Hindlimb muscle (tissue), 1 donor: Measurements from ENCODE around the gene NAALADL2. TPM values are rescaled to one million over a fixed set of nuclear protein-coding genes. Genes with fewer than 3 reads are reported as not detected.
"Not testable (repeated sequence)": the region's sequence is repeated elsewhere in the genome, so short reads cannot be mapped to it uniquely, and the experiment has no call there.

Experiments used
- DNase-seq: peaks from one replicate; pipeline ENCODE4 v3.0.0-alpha.2; 2013
- polyA plus RNA-seq: library from polyadenylated mRNA; unstranded; fragments of 120-200 nt; gene quantifications from one replicate; pipeline ENCODE4 v1.2.1, GENCODE V29; 2013; ENCODE audit not compliant: insufficient read length

NAALADL2 gene
- polyA plus RNA-seq, 1 donor = 5.5 TPM

GRCh38 chr3:175326041-175326440, 466.9 kb downstream of the NAALADL2 start:
- no peak for DNase-seq

GRCh38 chr3:175329373-175329772, 470.2 kb downstream of the NAALADL2 start:
- no peak for DNase-seq

- no peak for DNase-seq
Measured at GRCh38 chr3:175335229-175335628, 476.1 kb downstream of the NAALADL2 start.

GRCh38 chr3:175336406-175337133, 477.4 kb downstream of the NAALADL2 start:
- DNase-seq = no peak

- no peak for DNase-seq
Measured at GRCh38 chr3:175337631-175338030, 478.5 kb downstream of the NAALADL2 start.

- DNase-seq = no peak
Measured at GRCh38 chr3:175338775-175339535, 479.8 kb downstream of the NAALADL2 start.

- DNase-seq = no peak
Measured at GRCh38 chr3:175340338-175341015, 481.3 kb downstream of the NAALADL2 start.

GRCh38 chr3:175342196-175342595, 483.1 kb downstream of the NAALADL2 start:
- DNase-seq = no peak

- no peak for DNase-seq
Measured at GRCh38 chr3:175343946-175344345, 484.8 kb downstream of the NAALADL2 start.

- DNase-seq = no peak
Measured at GRCh38 chr3:175346573-175347356, 487.6 kb downstream of the NAALADL2 start.

GRCh38 chr3:175349168-175349567, 490.0 kb downstream of the NAALADL2 start:
- DNase-seq = no peak

- DNase-seq = no peak
Measured at GRCh38 chr3:175355801-175356335, 496.7 kb downstream of the NAALADL2 start.

- no peak for DNase-seq
Measured at GRCh38 chr3:175356899-175357324, 497.8 kb downstream of the NAALADL2 start.

- DNase-seq = no peak
Measured at GRCh38 chr3:175357758-175358157, 498.6 kb downstream of the NAALADL2 start.

GRCh38 chr3:175358935-175359334, 499.8 kb downstream of the NAALADL2 start:
- no peak for DNase-seq

GRCh38 chr3:175370426-175370825, 511.3 kb downstream of the NAALADL2 start:
- DNase-seq = not testable (repeated sequence)

GRCh38 chr3:175371187-175371586, 512.1 kb downstream of the NAALADL2 start:
- not testable (repeated sequence) for DNase-seq

- DNase-seq = no peak
Measured at GRCh38 chr3:175374705-175375104, 515.6 kb downstream of the NAALADL2 start.

GRCh38 chr3:175378348-175378747, 519.2 kb downstream of the NAALADL2 start:
- no peak for DNase-seq

GRCh38 chr3:175381685-175382084, 522.6 kb downstream of the NAALADL2 start:
- no peak for DNase-seq

- DNase-seq = no peak
Measured at GRCh38 chr3:175383371-175383770, 524.2 kb downstream of the NAALADL2 start.

- no peak for DNase-seq
Measured at GRCh38 chr3:175383813-175384212, 524.7 kb downstream of the NAALADL2 start.
